PC-3 (cell line): Measurements from ENCODE around the gene PDLIM5. TPM values are rescaled to one million over a fixed set of nuclear protein-coding genes. Genes with fewer than 3 reads are reported as not detected.
"Not testable (repeated sequence)": the region's sequence is repeated elsewhere in the genome, so short reads cannot be mapped to it uniquely, and the experiment has no call there.

Experiments used
- ATAC-seq: fragments of 200-7000 bp; cut with Tn5 transposase; 2 replicates; pipeline ENCODE4 v1.9.1; 2020; ENCODE audit warnings: mild to moderate bottlenecking, moderate library complexity
- BruUV-seq: library from RNA; stranded (reverse); fragments of 400-500 nt; replicated peaks from 2 replicates; lab custom pipeline; 2021; lab: Mats Ljungman, UMichigan
- CTCF ChIA-PET: fragments of 300-600 bp; sonication (Branson Sonifier 250); formaldehyde crosslinking; loops from one replicate; lab custom pipeline; 2022; ENCODE audit warnings: antibody characterized with exemption; lab: Charles Lee
- POLR2A ChIA-PET: fragments of 300-600 bp; sonication (Branson Sonifier 250); formaldehyde crosslinking; loops from one replicate; lab custom pipeline; 2022; ENCODE audit warnings: antibody characterized with exemption; ENCODE audit not compliant: unreplicated experiment; lab: Charles Lee
- DNase-seq: peaks from one replicate; pipeline ENCODE4 v3.0.0-alpha.2; 2015
- H2AFZ ChIP-seq: fragments of 300-600 bp; sonication (generic); 2 replicates; pipeline ENCODE4 v1.6.0; 2016; ENCODE audit warnings: antibody characterized with exemption, low read length
- H3F3A ChIP-seq: fragments of 300-600 bp; sonication (generic); one replicate; pipeline ENCODE4 v1.6.0; 2017; ENCODE audit warnings: antibody characterized with exemption, low read length, control low read depth, mild to moderate bottlenecking; ENCODE audit not compliant: unreplicated experiment
- H3K27ac ChIP-seq: fragments of 300-600 bp; sonication (generic); 2 replicates; pipeline ENCODE4 v1.5.1; 2016; ENCODE audit warnings: mild to moderate bottlenecking, low read length
- H3K27me3 ChIP-seq: fragments of 300-600 bp; sonication (generic); 2 replicates; pipeline ENCODE4 v1.6.1; 2016; ENCODE audit warnings: low read length, mixed read lengths
- H3K36me3 ChIP-seq: fragments of 300-600 bp; sonication (generic); 2 replicates; pipeline ENCODE4 v1.6.1; 2016; ENCODE audit warnings: low read depth, mixed run types, low read length, mixed read lengths
- H3K4me1 ChIP-seq: fragments of 300-600 bp; sonication (generic); 2 replicates; pipeline ENCODE4 v1.5.1; 2016; ENCODE audit warnings: low read length; ENCODE audit not compliant: insufficient read depth
- H3K4me2 ChIP-seq: fragments of 300-600 bp; sonication (generic); 2 replicates; pipeline ENCODE4 v1.6.0; 2016; ENCODE audit warnings: low read length
- H3K4me3 ChIP-seq: fragments of 300-600 bp; sonication (generic); 2 replicates; pipeline ENCODE4 v1.5.1; 2016; ENCODE audit warnings: mild to moderate bottlenecking, low read length, mixed read lengths
- H3K79me2 ChIP-seq: fragments of 300-600 bp; sonication (generic); 2 replicates; pipeline ENCODE4 v1.6.1; 2017; ENCODE audit warnings: low read length, mixed read lengths
- H3K9ac ChIP-seq: fragments of 300-600 bp; sonication (generic); 2 replicates; pipeline ENCODE4 v1.6.0; 2016; ENCODE audit warnings: mild to moderate bottlenecking, low read length
- H3K9me2 ChIP-seq: fragments of 300-600 bp; sonication (generic); replicated peaks from 2 replicates; pipeline ENCODE4 v1.6.1; 2016; ENCODE audit warnings: mixed run types, low read length, mixed read lengths
- H3K9me3 ChIP-seq: fragments of 300-600 bp; sonication (generic); 2 replicates; pipeline ENCODE4 v1.6.1; 2016; ENCODE audit warnings: low read length, mixed read lengths
- H4K20me1 ChIP-seq: fragments of 300-600 bp; sonication (generic); 2 replicates; pipeline ENCODE4 v1.6.1; 2016; ENCODE audit warnings: low read length, mixed read lengths
- EZH2 ChIP-seq: fragments of 300-600 bp; sonication (generic); IDR thresholded peaks from one replicate; pipeline ENCODE4 v1.6.1; 2017; ENCODE audit warnings: antibody characterized with exemption, mild to moderate bottlenecking, low read length; ENCODE audit not compliant: unreplicated experiment
- EZH2phosphoT487 ChIP-seq: fragments of 300-600 bp; sonication (generic); IDR thresholded peaks from 2 replicates; pipeline ENCODE4 v1.6.1; 2018; ENCODE audit warnings: mild to moderate bottlenecking, antibody characterized with exemption, low read length, borderline replicate concordance
- intact Hi-C: fragments of 100-400 bp; cut with micrococcal nuclease; formaldehyde crosslinking; loops from 2 replicates; pipeline ENCODE4 v1.9.0; 2023
- total RNA-seq: library from RNA; depleted of rRNA; stranded (reverse); fragments of >200 nt; gene quantifications from 2 replicates; pipeline ENCODE4 v1.2.3, GENCODE V29; 2014
- TF ChIP-seq, protein P1 (sequence below): fragments of 300-600 bp; sonication (generic); conservative IDR thresholded peaks from 2 replicates; pipeline ENCODE4 v1.5.1; 2017; ENCODE audit warnings: antibody characterized with exemption, low read depth, mild to moderate bottlenecking, low read length

The PDLIM5 gene
- total RNA-seq, 1 experiment from 2014 or later: 57.8 TPM

DNA sequence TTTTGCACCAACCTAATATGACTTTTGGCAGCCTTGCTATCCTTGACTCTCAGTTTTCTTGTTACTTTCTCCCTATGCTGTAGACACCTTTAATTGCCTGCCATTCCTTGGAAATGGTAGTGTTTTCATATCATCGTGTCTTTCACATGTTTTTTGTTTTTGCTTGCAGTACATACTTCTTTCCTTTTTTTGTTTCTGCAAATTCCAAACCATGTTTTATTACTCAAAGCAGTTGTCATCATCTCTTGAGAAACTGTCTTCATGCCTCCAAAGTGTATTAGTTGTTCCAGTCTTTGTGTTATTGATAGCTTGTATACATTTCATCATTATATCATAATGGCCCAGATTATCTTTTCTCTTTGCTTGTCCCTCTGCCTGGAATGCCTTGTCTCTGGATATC lies 57.1 kb downstream of the PDLIM5 start:
- H4K20me1 ChIP-seq: no peaks in the 10 kb centered on the region
- no peak overlapping the region for H3K4me3 ChIP-seq
- TF ChIP-seq EZH2phosphoT487 (no peak), EZH2 (no peak)
- TF ChIP-seq, protein P1, sequence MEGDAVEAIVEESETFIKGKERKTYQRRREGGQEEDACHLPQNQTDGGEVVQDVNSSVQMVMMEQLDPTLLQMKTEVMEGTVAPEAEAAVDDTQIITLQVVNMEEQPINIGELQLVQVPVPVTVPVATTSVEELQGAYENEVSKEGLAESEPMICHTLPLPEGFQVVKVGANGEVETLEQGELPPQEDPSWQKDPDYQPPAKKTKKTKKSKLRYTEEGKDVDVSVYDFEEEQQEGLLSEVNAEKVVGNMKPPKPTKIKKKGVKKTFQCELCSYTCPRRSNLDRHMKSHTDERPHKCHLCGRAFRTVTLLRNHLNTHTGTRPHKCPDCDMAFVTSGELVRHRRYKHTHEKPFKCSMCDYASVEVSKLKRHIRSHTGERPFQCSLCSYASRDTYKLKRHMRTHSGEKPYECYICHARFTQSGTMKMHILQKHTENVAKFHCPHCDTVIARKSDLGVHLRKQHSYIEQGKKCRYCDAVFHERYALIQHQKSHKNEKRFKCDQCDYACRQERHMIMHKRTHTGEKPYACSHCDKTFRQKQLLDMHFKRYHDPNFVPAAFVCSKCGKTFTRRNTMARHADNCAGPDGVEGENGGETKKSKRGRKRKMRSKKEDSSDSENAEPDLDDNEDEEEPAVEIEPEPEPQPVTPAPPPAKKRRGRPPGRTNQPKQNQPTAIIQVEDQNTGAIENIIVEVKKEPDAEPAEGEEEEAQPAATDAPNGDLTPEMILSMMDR: no peak
- H3K9me2 ChIP-seq: no peaks in the 10 kb centered on the region
- peaks cover 3% of the 10 kb centered on the region; the same call in 1 of the 2 replicates for H3K36me3 ChIP-seq
- no TSS peak for BruUV-seq
- H3K9ac ChIP-seq: no peak overlapping the region
- H3F3A ChIP-seq: no peaks in the 10 kb centered on the region
- POLR2A ChIA-PET: interaction anchor here (0.6 kb wide), 1 partner anchor 58 kb away, joined by 3 read pairs; no protein-coding TSS in a partner anchor
- 0 out of 2 replicates have a peak, but pooled peaks cover 17% of the 10 kb centered on the region for H3K79me2 ChIP-seq
- no peak for DNase-seq
- H2AFZ ChIP-seq: no peak overlapping the region
- intact Hi-C loops: no loop called here
- ATAC-seq: no peak
- no peaks in the 10 kb centered on the region for H3K9me3 ChIP-seq
- CTCF ChIA-PET: no interaction called here
- H3K27me3 ChIP-seq: no peaks in the 10 kb centered on the region
- H3K27ac ChIP-seq: no peak overlapping the region
- peaks cover 16% of the 10 kb centered on the region for H3K4me1 ChIP-seq
- no peak overlapping the region for H3K4me2 ChIP-seq

DNA sequence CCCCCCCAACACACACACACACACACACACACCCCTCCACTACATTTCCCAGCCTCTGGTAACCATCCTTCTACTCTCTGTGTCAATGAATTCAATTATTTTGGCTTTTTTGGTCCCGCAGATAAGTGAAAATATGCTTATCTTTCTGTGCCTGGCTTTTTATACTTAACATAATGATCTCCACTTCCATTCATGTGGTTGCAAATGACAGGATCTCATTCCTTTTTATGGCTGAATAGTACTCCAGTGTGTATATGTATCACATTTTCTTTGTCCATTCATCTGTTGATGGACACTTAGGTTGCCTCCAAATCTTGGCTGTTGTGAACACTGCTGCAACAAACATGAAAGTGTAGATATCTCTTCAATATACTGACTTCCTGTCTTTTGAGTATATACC lies 59.8 kb downstream of the PDLIM5 start:
- H3F3A ChIP-seq: no peaks in the 10 kb centered on the region
- H3K4me2 ChIP-seq: no peak overlapping the region
- no peak overlapping the region for H3K9ac ChIP-seq
- peaks cover 28% of the 10 kb centered on the region; the same call in 1 of the 2 replicates for H3K79me2 ChIP-seq
- peaks cover 3% of the 10 kb centered on the region; the same call in 1 of the 2 replicates for H3K36me3 ChIP-seq
- intact Hi-C loops: no loop called here
- no peak overlapping the region for H2AFZ ChIP-seq
- H3K9me3 ChIP-seq: no peaks in the 10 kb centered on the region
- no peaks in the 10 kb centered on the region for H4K20me1 ChIP-seq
- no peaks in the 10 kb centered on the region for H3K9me2 ChIP-seq
- no peak for ATAC-seq
- H3K4me1 ChIP-seq: peaks cover 29% of the 10 kb centered on the region
- no peak overlapping the region for H3K4me3 ChIP-seq
- ChIA-PET CTCF (no interaction called here), POLR2A (no interaction called here)
- TF ChIP-seq, protein P1: no peak
- TF ChIP-seq EZH2 (no peak), EZH2phosphoT487 (no peak)
- DNase-seq: no peak
- H3K27me3 ChIP-seq: no peaks in the 10 kb centered on the region
- no TSS peak for BruUV-seq
- H3K27ac ChIP-seq: no peak overlapping the region

DNA sequence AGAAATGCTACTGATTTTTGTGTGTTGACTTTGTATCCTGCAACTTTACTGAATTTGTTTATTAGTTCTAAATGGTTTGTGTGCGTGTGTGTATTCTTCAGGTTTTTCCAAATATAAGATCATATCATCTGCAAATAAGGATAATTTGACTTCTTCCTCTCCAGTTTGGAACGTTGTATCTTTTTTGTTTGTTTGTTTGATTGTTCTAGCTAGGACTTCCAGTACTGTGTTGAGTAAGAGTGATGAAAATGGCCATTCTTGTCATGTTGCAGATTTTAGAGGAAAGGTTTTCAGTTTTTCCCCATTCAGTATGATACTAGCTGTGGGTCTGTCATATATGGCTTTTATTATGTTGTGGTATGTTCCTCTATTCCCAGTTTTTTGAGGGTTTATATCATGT lies 61.8 kb downstream of the PDLIM5 start:
- CTCF ChIA-PET, POLR2A ChIA-PET, intact Hi-C loops, H3K4me2 ChIP-seq, H3K36me3 ChIP-seq, H4K20me1 ChIP-seq, H3K9me3 ChIP-seq, ATAC-seq, H3K27me3 ChIP-seq, H3F3A ChIP-seq, H3K4me3 ChIP-seq, H3K9me2 ChIP-seq, H3K27ac ChIP-seq, H2AFZ ChIP-seq, H3K9ac ChIP-seq, DNase-seq, BruUV-seq: not testable (repeated sequence)
- Histone ChIP-seq H3K79me2 (peaks cover 39% of the 10 kb centered on the region), H3K4me1 (peaks cover 31% of the 10 kb centered on the region)
